LoVo (cell line): Measurements from ENCODE around the gene HNF4A.

Experiments
- DNase-seq: peaks from one replicate; pipeline ENCODE4 v3.0.0-alpha.2; 2016; ENCODE audit warnings: low spot score

HNF4A gene

GRCh38 chr20:44425923-44426322, 70.4 kb downstream of the HNF4A start:
- no peak for DNase-seq

DNA sequence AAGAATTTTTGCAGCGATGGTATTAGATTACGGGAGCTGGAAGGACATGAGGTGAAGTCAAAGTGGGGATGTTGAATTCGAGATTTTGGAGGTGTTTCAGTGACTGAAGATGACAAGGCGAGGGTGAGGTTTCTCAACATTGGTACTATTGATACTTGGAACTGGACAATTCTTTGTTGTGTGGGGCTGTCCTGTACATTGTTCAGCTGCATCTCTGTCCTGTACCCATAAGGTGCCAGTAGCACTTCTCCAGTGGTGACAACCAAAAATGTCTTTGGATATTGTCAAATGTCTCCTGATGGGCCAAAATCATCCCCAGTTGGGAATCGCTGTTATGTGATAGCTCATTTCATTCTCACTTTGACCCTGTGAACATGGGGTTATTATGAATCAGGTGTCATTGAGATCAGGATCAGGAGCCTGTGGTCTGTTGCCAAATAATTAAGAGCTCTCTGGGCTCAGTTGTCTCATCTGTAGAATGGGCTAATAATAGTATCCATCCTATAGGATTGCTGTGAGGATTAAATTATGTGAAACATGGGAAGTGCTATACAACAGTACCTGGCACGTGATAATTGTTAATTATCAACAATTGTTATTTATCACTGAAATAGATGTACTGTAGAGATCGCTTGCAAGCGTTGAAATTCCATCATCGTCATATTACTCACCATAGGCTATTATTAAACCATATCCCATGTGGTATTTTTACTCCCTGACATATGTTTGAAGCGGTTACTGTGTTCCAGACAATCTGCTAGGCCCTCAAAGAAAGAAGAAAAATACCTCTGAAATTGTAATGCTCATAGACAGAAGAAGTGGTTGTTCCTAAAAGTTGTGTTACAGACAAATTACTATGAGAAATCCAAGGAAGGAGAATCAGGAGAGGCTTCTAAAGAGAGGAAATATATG, 71.6 kb downstream of the HNF4A start:
- DNase-seq: no peak

GRCh38 chr20:44427804-44428173, 72.3 kb downstream of the HNF4A start:
- DNase-seq: no peak

- no peak for DNase-seq
These were observed 72.9 kb downstream of the HNF4A start for GRCh38 chr20:44428174-44429016.

DNA sequence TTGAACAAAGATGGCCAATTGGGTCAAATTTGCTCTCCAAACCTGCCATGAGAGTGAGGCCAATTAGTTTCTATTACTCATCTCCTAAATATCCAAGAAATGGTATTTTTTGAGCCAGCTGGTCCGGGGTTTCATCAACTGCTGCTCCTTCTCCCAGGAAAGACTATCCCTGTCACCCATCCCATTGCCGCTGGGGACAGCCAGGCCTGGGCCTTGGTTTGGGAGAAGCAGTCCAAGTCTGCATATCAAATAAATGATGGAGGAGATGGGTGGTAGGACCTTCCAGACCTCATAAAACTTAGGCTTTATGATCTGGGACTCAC, 73.5 kb downstream of the HNF4A start:
- no peak for DNase-seq

DNA sequence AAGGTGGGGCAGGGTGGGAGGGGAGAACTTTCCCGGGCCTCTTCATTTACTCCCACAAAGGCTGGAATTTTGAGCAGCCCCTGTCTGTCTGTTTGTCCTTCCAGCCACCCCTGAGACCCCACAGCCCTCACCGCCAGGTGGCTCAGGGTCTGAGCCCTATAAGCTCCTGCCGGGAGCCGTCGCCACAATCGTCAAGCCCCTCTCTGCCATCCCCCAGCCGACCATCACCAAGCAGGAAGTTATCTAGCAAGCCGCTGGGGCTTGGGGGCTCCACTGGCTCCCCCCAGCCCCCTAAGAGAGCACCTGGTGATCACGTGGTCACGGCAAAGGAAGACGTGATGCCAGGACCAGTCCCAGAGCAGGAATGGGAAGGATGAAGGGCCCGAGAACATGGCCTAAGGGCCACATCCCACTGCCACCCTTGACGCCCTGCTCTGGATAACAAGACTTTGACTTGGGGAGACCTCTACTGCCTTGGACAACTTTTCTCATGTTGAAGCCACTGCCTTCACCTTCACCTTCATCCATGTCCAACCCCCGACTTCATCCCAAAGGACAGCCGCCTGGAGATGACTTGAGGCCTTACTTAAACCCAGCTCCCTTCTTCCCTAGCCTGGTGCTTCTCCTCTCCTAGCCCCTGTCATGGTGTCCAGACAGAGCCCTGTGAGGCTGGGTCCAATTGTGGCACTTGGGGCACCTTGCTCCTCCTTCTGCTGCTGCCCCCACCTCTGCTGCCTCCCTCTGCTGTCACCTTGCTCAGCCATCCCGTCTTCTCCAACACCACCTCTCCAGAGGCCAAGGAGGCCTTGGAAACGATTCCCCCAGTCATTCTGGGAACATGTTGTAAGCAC, 74.1 kb downstream of the HNF4A start:
- no peak for DNase-seq

DNA sequence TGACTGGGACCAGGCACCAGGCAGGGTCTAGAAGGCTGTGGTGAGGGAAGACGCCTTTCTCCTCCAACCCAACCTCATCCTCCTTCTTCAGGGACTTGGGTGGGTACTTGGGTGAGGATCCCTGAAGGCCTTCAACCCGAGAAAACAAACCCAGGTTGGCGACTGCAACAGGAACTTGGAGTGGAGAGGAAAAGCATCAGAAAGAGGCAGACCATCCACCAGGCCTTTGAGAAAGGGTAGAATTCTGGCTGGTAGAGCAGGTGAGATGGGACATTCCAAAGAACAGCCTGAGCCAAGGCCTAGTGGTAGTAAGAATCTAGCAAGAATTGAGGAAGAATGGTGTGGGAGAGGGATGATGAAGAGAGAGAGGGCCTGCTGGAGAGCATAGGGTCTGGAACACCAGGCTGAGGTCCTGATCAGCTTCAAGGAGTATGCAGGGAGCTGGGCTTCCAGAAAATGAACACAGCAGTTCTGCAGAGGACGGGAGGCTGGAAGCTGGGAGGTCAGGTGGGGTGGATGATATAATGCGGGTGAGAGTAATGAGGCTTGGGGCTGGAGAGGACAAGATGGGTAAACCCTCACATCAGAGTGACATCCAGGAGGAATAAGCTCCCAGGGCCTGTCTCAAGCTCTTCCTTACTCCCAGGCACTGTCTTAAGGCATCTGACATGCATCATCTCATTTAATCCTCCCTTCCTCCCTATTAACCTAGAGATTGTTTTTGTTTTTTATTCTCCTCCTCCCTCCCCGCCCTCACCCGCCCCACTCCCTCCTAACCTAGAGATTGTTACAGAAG, 75.0 kb downstream of the HNF4A start:
- no peak for DNase-seq

GRCh38 chr20:44431118-44431501, 75.6 kb downstream of the HNF4A start:
- DNase-seq: no peak

GRCh38 chr20:44431502-44432234, 76.2 kb downstream of the HNF4A start:
- DNase-seq: no peak

DNA sequence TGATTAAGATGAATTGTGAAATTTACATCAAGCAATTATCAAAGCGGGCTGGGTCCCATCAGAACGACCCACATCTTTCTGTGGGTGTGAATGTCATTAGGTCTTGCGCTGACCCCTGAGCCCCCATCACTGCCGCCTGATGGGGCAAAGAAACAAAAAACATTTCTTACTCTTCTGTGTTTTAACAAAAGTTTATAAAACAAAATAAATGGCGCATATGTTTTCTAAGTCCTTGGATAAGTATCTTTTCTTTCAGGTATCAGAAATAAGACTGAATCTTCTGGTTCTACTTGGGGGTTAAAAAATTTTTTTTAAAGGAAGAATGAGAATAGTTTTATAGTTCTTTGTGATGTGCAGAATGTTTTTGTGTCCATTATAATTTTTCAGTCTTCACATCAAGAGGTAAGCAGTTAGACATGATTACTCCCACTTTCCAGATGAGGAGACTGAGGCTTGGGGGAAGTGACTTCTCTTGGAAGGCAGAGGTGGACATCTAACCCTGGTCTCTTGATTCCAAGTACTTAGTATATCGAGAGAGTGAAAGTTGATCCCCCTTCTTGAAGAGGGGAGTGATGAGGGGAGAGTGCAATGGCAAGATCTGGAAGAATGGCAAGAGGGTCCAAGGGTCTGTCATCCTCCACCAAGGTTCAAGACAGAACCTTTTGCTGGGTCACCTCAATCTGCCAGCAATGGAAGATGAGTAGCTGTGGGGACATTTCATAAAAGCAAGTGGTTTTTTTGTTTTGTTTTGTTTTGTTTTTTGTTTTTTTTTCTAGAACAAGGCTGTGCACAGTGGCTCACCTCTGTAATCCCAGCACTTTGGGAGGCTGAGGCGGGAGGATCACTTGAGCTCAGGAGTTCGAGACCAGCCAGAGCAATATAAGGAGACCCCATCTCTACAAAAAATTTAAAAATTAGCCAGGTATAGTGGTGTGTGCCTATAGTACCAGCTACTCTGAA, 77.4 kb downstream of the HNF4A start:
- DNase-seq: no peak

- peak; percentile 47 for DNase-seq
These were observed 78.4 kb downstream of the HNF4A start for GRCh38 chr20:44433751-44434538.

DNA sequence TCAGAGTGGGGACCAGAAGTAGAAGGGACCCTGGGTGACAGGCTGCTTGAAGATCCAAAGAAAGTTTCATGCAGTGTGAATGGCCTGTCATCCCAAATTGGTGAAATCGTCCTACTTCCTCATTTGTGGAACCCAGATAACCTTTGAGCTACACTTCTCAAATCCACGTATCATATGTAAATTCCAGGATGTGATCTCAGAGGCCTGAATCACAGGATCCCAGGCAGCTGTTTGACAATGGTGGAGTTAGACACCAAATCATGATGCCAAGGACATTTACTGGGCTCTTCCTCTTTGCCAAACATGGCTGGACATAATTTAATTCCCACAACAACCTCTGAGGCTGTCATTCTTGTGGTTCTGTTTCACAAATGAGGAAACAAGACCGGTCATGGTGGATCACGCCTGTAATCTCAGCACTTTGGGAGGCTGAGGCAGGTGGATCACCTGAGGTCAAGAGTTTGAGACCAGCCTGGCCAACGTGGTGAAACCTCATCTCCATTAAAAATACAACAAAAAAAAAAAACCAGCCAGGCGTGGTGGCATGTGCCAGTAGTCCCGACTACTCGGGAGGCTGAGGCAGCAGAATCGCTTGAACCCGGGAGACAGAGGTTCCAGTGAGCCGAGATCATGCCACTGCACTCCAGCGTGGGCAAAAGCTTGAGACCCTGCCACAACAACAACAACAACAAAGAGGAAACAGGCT, 80.3 kb downstream of the HNF4A start:
- DNase-seq: peak; percentile 9

GRCh38 chr20:44436393-44436792, 80.9 kb downstream of the HNF4A start:
- DNase-seq: no peak

DNA sequence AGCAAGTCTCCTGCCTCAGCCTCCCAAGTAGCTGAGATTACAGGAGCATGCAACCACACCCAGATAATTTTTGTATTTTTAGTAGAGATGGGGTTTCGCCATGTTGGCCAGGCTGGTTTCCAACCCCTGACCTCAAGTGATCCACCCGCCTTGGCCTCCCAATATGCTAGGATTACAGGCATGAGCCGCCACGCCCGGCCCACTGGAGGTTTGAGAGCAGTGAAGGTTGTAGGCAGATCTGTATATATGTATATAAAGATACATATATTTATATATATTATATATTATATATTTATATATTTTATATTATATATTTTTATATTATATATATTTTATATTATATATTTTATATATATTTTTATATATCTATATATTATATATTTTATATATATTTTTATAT, 82.0 kb downstream of the HNF4A start:
- DNase-seq: no peak

GRCh38 chr20:44438782-44439181, 83.3 kb downstream of the HNF4A start:
- no peak for DNase-seq

DNA sequence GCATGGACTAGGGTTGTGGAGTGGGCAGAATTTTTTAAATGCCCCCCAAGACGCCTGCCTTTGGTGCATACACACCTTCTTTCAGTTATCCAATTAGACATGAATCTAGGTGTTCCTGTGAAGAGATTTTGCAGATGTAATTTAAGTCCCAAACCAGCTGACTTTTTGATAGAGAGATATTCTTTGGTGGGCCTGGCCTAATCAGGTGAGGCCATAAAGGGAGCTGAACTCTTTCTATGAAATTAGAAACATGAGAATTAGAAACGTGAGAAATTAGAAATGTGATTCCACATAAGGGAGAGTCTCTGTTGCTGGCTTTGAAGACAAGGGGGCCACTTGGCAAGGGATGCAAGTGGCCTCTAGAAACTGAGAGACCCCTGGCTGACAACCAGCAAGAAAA, 83.8 kb downstream of the HNF4A start:
- no peak for DNase-seq

DNA sequence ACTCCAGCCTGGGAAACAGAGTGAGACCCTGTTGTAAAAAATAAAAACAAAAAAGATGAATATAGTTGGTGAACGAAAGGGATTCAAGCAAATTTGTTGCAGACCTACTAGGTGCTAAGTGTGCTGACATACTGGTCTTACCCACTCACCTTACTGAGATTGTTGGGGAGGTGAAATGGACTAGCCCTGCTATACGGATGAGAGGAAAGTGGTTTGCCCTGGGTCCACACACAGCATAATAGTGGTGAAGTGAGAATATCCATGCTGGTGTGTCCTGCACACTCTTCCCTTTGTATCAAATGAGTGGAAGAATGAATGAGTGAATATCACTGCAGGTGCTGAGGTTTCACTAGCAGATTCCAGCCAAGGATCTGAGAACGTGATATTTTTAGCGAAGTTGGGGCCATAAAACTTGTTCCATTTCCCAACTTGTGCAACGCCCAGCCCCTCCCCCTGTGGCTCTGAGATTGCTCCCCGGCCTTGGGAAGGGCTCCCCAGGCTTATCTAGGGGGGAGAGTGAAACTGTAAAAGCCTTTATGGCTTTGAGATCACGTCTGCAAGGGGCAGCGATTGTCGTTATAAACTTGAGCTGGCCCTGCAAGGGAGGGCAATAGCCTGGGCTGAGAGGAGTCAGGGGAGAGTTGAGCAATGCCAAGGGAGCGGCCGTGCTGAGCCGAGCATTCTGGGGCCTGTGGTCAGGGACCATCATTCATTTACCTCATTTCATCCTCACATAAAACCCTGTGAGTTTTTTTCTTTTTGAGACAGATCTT, 87.0 kb downstream of the HNF4A start:
- DNase-seq: peak; percentile 71
